PFSK-1 (cell line): Measurements from ENCODE around the gene GDAP1L1.

Source experiments
- POLR2AphosphoS5 ChIP-seq: IDR thresholded peaks from 2 replicates; pipeline ENCODE4 v1.6.1; 2012; ENCODE audit warnings: low read depth, mild to moderate bottlenecking, control low read depth, low read length, moderate library complexity
- SIN3A ChIP-seq: IDR thresholded peaks from 2 replicates; pipeline ENCODE4 v1.6.1; 2012; ENCODE audit warnings: mild to moderate bottlenecking, low read length, moderate library complexity, borderline replicate concordance; ENCODE audit not compliant: insufficient read depth

DNA sequence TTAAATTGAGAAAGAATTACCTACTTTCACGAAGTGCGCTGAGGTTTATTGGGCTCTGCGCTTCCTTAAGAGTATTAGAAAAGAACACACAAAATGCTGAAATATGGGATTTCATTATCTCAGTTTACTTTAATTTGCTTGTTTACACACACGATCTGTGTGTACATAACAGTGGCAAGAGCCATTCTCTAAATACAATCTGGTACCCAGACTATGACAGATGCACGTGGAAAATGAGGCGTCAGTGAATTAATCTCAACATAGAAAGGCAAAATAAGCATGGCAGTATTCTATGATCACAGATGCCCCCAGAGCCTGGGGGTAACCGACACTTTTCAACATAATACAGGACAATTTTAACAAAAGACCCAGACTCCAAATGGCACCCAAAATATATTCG lies 55.6 kb downstream of the GDAP1L1 start:
- TF ChIP-seq POLR2AphosphoS5 = no peak
- no peak for TF ChIP-seq SIN3A
